HepG2 (cell line): ENCODE results near the gene BMPR2. TPM values are rescaled to one million over a fixed set of nuclear protein-coding genes. Genes with fewer than 3 reads are reported as not detected.
A peak's percentile ranks its signal among the peaks of the same experiment; 100 is the strongest.

Experiments used
- ARNTL ChIP-seq: sonication (generic); formaldehyde crosslinking; IDR thresholded peaks from 2 replicates; pipeline ENCODE4 v1.4.0; 2020; ENCODE audit warnings: mild to moderate bottlenecking, missing genetic modification reagents
- GLI4 ChIP-seq: sonication (generic); formaldehyde crosslinking; IDR thresholded peaks from 2 replicates; pipeline ENCODE4 v1.5.1; 2020; ENCODE audit warnings: missing genetic modification reagents, mild to moderate bottlenecking, moderate library complexity, borderline replicate concordance
- KLF15 ChIP-seq: sonication (generic); formaldehyde crosslinking; IDR thresholded peaks from 2 replicates; pipeline ENCODE4 v1.8.1; 2023; ENCODE audit warnings: borderline replicate concordance, mild to moderate bottlenecking, inconsistent platforms, missing genetic modification reagents, mixed read lengths
- MZF1 ChIP-seq: sonication (generic); formaldehyde crosslinking; IDR thresholded peaks from 2 replicates; pipeline ENCODE4 v1.8.1; 2023; ENCODE audit warnings: mild to moderate bottlenecking, missing genetic modification reagents, borderline replicate concordance
- NONO ChIP-seq, 2 experiments: fragments of 450-650 bp in 1 of 2; sonication (generic) in 1 of 2; formaldehyde crosslinking in 1 of 2; IDR thresholded peaks in 1 of 2; conservative IDR thresholded peaks in 1 of 2; 2 replicates each; pipeline versions ENCODE4 v1.6.1 to v1.8.0; 2017 to 2022; ENCODE audit warnings: mild to moderate bottlenecking in 1 of 2, missing genetic modification reagents in 1 of 2, moderate library complexity in 1 of 2
- RERE ChIP-seq: IDR thresholded peaks from 2 replicates; pipeline ENCODE4 v1.6.1; 2016; ENCODE audit warnings: low read depth, missing genetic modification reagents, missing compliant biosample characterization
- USF2 ChIP-seq, 2 experiments: sonication (generic) in 1 of 2; formaldehyde crosslinking in 1 of 2; IDR thresholded peaks; 2 replicates each; pipeline versions ENCODE4 v1.5.1 to v1.6.1; 2011 to 2020; ENCODE audit warnings: borderline replicate concordance in 1 of 2, low read depth in 1 of 2, low read length in 1 of 2, mild to moderate bottlenecking in 1 of 2, missing genetic modification reagents in 1 of 2, moderate library complexity in 1 of 2
- polyA plus RNA-seq, 8 experiments: library from polyadenylated mRNA; depleted of rRNA in 3 of 8; stranded (reverse) in 7 of 8; unstranded in 1 of 8; fragments of >200 nt; fragmentation: Illumina TruSeq in 4 of 8; extraction: Trizol in 4 of 8; gene quantifications; 2 replicates each; pipeline versions ENCODE4 v1.2.1 to v1.2.3, GENCODE V29; 2011 to 2016; ENCODE audit warnings: low read depth in 4 of 8, missing spikeins in 1 of 8, mixed read lengths in 1 of 8; ENCODE audit not compliant: insufficient read depth in 1 of 8
- total RNA-seq, 5 experiments: library from RNA; depleted of rRNA; stranded (reverse); fragments of >200 nt; fragmentation: Illumina TruSeq; extraction: Trizol; gene quantifications; 2 replicates each; pipeline ENCODE4 v1.2.3, GENCODE V29; 2016; ENCODE audit warnings: low read depth in 1 of 5

The BMPR2 gene
- total and polyA plus RNA-seq, 2 of the 13 experiments (the other 11 are each of a cell fraction or from before 2014, with no cell fraction given): 5.5 to 10.3 TPM

- no peak for TF ChIP-seq USF2 (IDR thresholded peaks at IDR 0.05; ENCODE audit: low read depth, low read length)
- no peak for TF ChIP-seq USF2 (CRISPR knock-in tag; IDR thresholded peaks at IDR 0.05; ENCODE audit: borderline replicate concordance)
- no peak for TF ChIP-seq NONO (IDR thresholded peaks at IDR 0.05)
- 0 out of 2 replicates have a peak, but pooled peaks have one; percentile 7 for TF ChIP-seq NONO (CRISPR knock-in tag; conservative IDR thresholded peaks at IDR 0.05)
- no peak for TF ChIP-seq KLF15 (CRISPR knock-in tag)
- no peak for TF ChIP-seq GLI4 (CRISPR knock-in tag)
- TF ChIP-seq MZF1 (CRISPR knock-in tag): 0 out of 2 replicates have a peak, but pooled peaks have one; percentile 73
- no peak for TF ChIP-seq ARNTL (CRISPR knock-in tag)
- TF ChIP-seq RERE: no peak
Measured at GRCh38 chr2:202589582-202589949, 213.4 kb downstream of the BMPR2 start (continued).
